Spleen (tissue), 11 donors: Measurements from ENCODE around the gene CCDC192. TPM values are rescaled to one million over a fixed set of nuclear protein-coding genes. Genes with fewer than 3 reads are reported as not detected.

ENCODE experiments used
- DNase-seq: peaks from one replicate; pipeline ENCODE4 v3.0.0-alpha.2; 2020
- H3K27ac ChIP-seq, 8 donors: fragments of 200-600 bp; sonication (generic) in 7 of 8; 1 replicate in 4 of 8; 2 replicates in 4 of 8; pipeline versions ENCODE4 v1.5.0 to v1.8.0; 2016 to 2021; ENCODE audit warnings: inconsistent platforms in 4 of 8, mild to moderate bottlenecking in 4 of 8, moderate library complexity in 1 of 8
- H3K27me3 ChIP-seq, 7 donors: fragments of 200-600 bp; sonication (generic) in 6 of 7; replicated peaks in 1 of 7; 1 replicate in 4 of 7; 2 replicates in 3 of 7; pipeline versions ENCODE4 v1.5.0 to v1.8.0; 2016 to 2021; ENCODE audit warnings: inconsistent platforms in 3 of 7, mild to moderate bottlenecking in 1 of 7
- H3K36me3 ChIP-seq, 6 donors: fragments of 200-600 bp; sonication (generic) in 5 of 6; 1 replicate in 4 of 6; 2 replicates in 2 of 6; pipeline versions ENCODE4 v1.5.0 to v1.8.0; 2016 to 2021; ENCODE audit warnings: inconsistent platforms in 2 of 6
- H3K4me1 ChIP-seq, 6 donors: fragments of 200-600 bp; sonication (generic) in 5 of 6; 1 replicate in 3 of 6; 2 replicates in 3 of 6; pipeline versions ENCODE4 v1.5.0 to v1.8.0; 2016 to 2021; ENCODE audit warnings: inconsistent platforms in 3 of 6
- H3K4me3 ChIP-seq, 8 donors: fragments of 200-600 bp; sonication (generic) in 7 of 8; 1 replicate in 4 of 8; 2 replicates in 4 of 8; pipeline versions ENCODE4 v1.5.0 to v1.8.0; 2016 to 2021; ENCODE audit warnings: inconsistent platforms in 4 of 8, mild to moderate bottlenecking in 4 of 8, moderate library complexity in 2 of 8
- H3K9me3 ChIP-seq, 8 donors: fragments of 200-600 bp; sonication (generic) in 7 of 8; 1 replicate in 4 of 8; 2 replicates in 4 of 8; pipeline versions ENCODE4 v1.5.0 to v1.8.0; 2016 to 2021; ENCODE audit warnings: inconsistent platforms in 4 of 8
- CTCF ChIP-seq, 11 experiments: fragments of 200-600 bp in 7 of 11; fragments of 450-650 bp in 4 of 11; sonication (generic) in 4 of 11; IDR thresholded peaks in 8 of 11; conservative IDR thresholded peaks in 3 of 11; 1 replicate in 7 of 11; 2 replicates in 4 of 11; pipeline versions ENCODE4 v1.4.0 to v1.8.0; 2016 to 2021; ENCODE audit warnings: antibody characterized with exemption in 11 of 11, inconsistent platforms in 4 of 11, mild to moderate bottlenecking in 1 of 11
- POLR2A ChIP-seq, 3 donors: fragments of 450-650 bp; IDR thresholded peaks; one replicate each; pipeline ENCODE4 v1.5.1; 2017; ENCODE audit warnings: antibody characterized with exemption in 3 of 3, mild to moderate bottlenecking in 1 of 3
- POLR2AphosphoS5 ChIP-seq, 3 donors: sonication (generic); formaldehyde crosslinking; IDR thresholded peaks; one replicate each; pipeline ENCODE4 v1.5.1; 2017; ENCODE audit warnings: antibody characterized with exemption in 3 of 3
- WGBS, 5 donors: extraction: QIAGEN DNeasy Blood & Tissue Kit in 3 of 5; methylation state at CpG; one replicate each; pipeline versions ENCODE4 v1.1.5 to v1.1.7; 2013 to 2018; 5-methylcytosine and 5-hydroxymethylcytosine counted together
- intact Hi-C: fragments of 100-400 bp; cut with DNase I; formaldehyde crosslinking; loops from one replicate; pipeline ENCODE4 v1.15.0; 2023; ENCODE audit warnings: low total_unique reads
- polyA plus RNA-seq, 3 donors: library from polyadenylated mRNA; stranded (reverse); fragments of 200-250 nt; gene quantifications; one replicate each; pipeline ENCODE4 v1.2.1, GENCODE V29; 2013
- total RNA-seq, 7 donors: library from RNA; depleted of rRNA in 3 of 7; stranded (reverse); fragments of >200 nt in 3 of 7; fragmentation: NEBNext Ultra II Directional in 4 of 7; extraction: Animal tissue kit (Norgen Biotek cat#: 25700) in 4 of 7; gene quantifications; one replicate each; pipeline versions ENCODE4 v1.1.0 to v1.2.1, GENCODE V29; 2016 to 2021
- donor health status: healthy with polysubstance abuse.
- donor health status: DM: no; HTN: no; CAD: no; lungs with moderate emphysema.
- donor health status: DM: no; HTN: no; CAD: no.
- donor health status: Bipolar disorder and iron deficiency.
- donor health status: healthy.
- donor health status: DM: no; HTN: no; CAD: no.
- donor health status: DM: yes; HTN: yes; CAD: no.

The CCDC192 gene
- total and polyA plus RNA-seq, 10 donors: not detected

- intact Hi-C loops: no loop called here
- Histone ChIP-seq H3K9me3 (no peaks in the 10 kb centered on the region), H3K4me3 (no peak overlapping the region), H3K4me1 (no peaks in the 10 kb centered on the region), H3K27me3 (peaks cover 0 to 7% (median 0%) of the 10 kb centered on the region in 7 donors), H3K27ac (no peak overlapping the region), H3K36me3 (no peaks in the 10 kb centered on the region)
- DNase-seq: no peak
- TF ChIP-seq CTCF (IDR thresholded peaks at IDR 0.05 in 8 of 11, conservative IDR thresholded peaks at IDR 0.05 in 3 of 11) (no peak), POLR2A (IDR thresholded peaks at IDR 0.05) (no peak), POLR2AphosphoS5 (IDR thresholded peaks at IDR 0.05) (no peak)
- WGBS, 5 donors: 89 to 97% (median 95%) methylated on average over 6 of the region's 6 CpGs
These were observed 124.3 kb downstream of the CCDC192 start for GRCh38 chr5:127827451-127827850.

DNA sequence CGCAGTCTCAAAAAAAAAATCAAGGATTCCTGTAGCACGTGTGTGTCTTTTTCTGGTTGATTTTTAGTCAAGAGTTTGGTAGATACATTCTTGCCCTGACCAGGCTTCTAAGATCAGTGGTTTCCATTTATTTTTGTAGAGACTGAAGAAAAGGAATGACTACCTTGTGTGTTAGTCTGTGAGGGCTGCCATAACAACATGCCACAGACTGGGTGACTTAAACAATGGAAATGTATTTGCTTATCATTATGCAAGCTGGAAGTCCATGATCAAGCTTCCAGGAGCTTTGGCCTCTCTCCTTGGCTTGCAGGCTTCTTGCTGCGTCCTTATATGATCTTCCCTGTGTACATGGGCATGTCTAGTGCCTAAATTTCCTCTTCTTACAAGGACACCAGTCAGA, 127.0 kb downstream of the CCDC192 start:
- 76 to 92% (median 89%) methylated on average over 3 of the region's 3 CpGs for WGBS, 5 donors
- Histone ChIP-seq H3K27me3 (peaks cover 0 to 7% (median 0%) of the 10 kb centered on the region in 7 donors), H3K9me3 (no peaks in the 10 kb centered on the region), H3K4me1 (no peaks in the 10 kb centered on the region), H3K27ac (no peak overlapping the region), H3K36me3 (no peaks in the 10 kb centered on the region), H3K4me3 (no peak overlapping the region)
- intact Hi-C loops: no loop called here
- TF ChIP-seq CTCF (IDR thresholded peaks at IDR 0.05 in 8 of 11, conservative IDR thresholded peaks at IDR 0.05 in 3 of 11) (no peak), POLR2AphosphoS5 (IDR thresholded peaks at IDR 0.05) (no peak), POLR2A (IDR thresholded peaks at IDR 0.05) (no peak)
- no peak for DNase-seq

DNA sequence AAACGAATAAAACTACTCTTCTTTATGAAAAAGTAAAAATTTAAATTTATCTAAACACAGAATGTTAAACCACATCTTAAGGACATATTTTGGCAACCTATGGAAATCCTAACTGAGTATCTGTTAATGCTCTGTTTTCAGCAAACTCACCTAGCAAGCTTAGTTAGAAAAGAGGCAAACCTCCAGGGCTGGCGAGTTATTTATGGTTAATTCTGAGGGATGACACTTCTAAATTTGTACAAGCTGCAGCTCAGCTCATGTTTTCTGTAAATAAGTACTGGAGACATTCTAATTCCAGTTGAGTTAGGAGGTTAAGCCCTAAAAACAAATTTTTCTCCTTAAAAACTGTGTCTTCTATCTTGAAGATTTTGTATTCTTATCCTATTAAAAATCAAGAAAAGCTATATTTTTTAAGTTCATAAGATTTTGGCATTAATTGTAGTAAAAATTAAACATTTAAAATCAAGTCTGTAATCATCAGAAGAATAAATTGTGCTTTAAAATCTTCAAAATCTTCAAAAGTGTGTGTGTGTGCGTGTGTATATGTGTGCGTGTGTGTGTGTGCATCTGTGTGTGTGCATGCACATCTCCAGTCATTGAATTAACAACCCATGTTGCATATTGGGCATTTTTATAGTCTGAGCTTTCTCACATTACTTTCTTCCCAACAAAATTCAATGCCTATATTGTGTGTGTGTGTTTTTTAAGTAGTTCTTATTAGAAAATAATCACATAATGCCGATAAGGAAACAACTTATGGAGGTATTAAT, 127.8 kb downstream of the CCDC192 start:
- no peak for DNase-seq
- Histone ChIP-seq H3K27me3 (peaks cover 0 to 7% (median 0%) of the 10 kb centered on the region in 7 donors), H3K4me3 (no peak overlapping the region), H3K4me1 (no peaks in the 10 kb centered on the region), H3K27ac (no peak overlapping the region), H3K9me3 (peaks cover 0 to under 1% (median 0%) of the 10 kb centered on the region in 8 donors), H3K36me3 (no peaks in the 10 kb centered on the region)
- TF ChIP-seq POLR2A (IDR thresholded peaks at IDR 0.05) (no peak), CTCF (IDR thresholded peaks at IDR 0.05 in 8 of 11, conservative IDR thresholded peaks at IDR 0.05 in 3 of 11) (no peak), POLR2AphosphoS5 (IDR thresholded peaks at IDR 0.05) (no peak)
- WGBS, 5 donors: 85 to 96% (median 87%) methylated on average over 5 of the region's 5 CpGs
- intact Hi-C loops: no loop called here

DNA sequence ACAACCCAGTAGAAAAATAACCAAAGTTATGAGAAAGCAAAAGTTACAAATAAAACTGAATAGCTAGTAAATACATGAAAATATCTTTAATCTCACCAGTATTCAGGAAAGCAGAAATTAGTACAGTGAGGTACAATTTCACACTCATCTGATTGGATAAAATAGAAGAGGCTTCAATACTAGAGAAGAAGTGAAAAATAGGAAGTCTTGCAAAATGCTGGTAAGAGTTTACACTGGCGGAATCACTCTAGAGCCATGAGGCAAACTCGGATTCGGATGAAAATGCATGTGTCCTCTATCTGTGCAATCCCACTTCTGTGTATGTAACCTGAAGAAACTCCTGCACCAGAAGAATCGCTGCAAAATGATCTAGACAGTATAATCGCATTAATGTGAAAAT, 128.9 kb downstream of the CCDC192 start:
- no peak overlapping the region for H3K27ac ChIP-seq
- DNase-seq: no peak
- peaks cover 0 to 4% (median 0%) of the 10 kb centered on the region in 8 donors for H3K9me3 ChIP-seq
- H3K36me3 ChIP-seq: no peaks in the 10 kb centered on the region
- no peaks in the 10 kb centered on the region for H3K4me1 ChIP-seq
- no peak overlapping the region for H3K4me3 ChIP-seq
- WGBS, 5 donors: 70 to 88% (median 76%) methylated on average over 5 of the region's 5 CpGs
- intact Hi-C loops: no loop called here
- TF ChIP-seq POLR2AphosphoS5 (IDR thresholded peaks at IDR 0.05) (no peak), CTCF (IDR thresholded peaks at IDR 0.05 in 8 of 11, conservative IDR thresholded peaks at IDR 0.05 in 3 of 11) (no peak), POLR2A (IDR thresholded peaks at IDR 0.05) (no peak)
- H3K27me3 ChIP-seq: peaks cover 0 to 7% (median 0%) of the 10 kb centered on the region in 7 donors
